HG03196 (cell line): ENCODE measurements around the gene UQCR10.

Source experiments
- ATAC-seq: cut with Tn5 transposase; IDR thresholded peaks from one replicate; pipeline ENCODE4 v1.9.1; 2021; ENCODE audit not compliant: unreplicated experiment

The UQCR10 gene

DNA sequence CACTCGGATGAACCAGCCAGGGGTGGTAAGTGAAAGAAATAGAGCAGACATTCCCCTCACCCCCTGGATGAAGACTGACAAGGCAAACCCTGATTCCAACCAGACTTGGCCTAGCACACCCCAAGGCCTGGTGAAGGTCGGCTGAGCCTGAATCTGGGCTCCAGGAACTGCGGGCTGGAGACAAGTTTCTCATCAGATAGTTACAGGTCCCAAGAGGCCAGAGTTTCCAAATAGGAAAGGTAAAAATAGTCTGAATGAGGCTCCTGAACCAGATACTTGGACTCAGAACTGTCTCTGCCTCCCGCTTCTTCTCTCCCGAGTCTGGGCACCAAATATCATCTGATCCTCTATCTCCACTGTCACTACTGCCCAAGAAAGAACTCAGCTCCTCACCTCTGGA lies 8.2 kb upstream of the UQCR10 start:
- ATAC-seq: no peak

- no peak for ATAC-seq
Observed at GRCh38 chr22:29762263-29762662, 4.9 kb upstream of the UQCR10 start.

- ATAC-seq: no peak
Observed at GRCh38 chr22:29765905-29766631, 1.1 kb upstream of the UQCR10 start.

GRCh38 chr22:29766632-29767170 lies 468 bp upstream of the UQCR10 start, which contains the start of gene ZMAT5:
Gene ZMAT5 (minus strand): TSS chr22:29767007. CDS start chr22:29748544, 18,463 bp downstream.
- peak; percentile 92 for ATAC-seq

- no peak for ATAC-seq
Observed at GRCh38 chr22:29768052-29768693, 1.0 kb downstream of the UQCR10 start.

- ATAC-seq: no peak
Observed at GRCh38 chr22:29769723-29770321, 2.7 kb downstream of the UQCR10 start.

GRCh38 chr22:29772170-29772641 lies 5.0 kb downstream of the UQCR10 start:
- ATAC-seq: no peak

DNA sequence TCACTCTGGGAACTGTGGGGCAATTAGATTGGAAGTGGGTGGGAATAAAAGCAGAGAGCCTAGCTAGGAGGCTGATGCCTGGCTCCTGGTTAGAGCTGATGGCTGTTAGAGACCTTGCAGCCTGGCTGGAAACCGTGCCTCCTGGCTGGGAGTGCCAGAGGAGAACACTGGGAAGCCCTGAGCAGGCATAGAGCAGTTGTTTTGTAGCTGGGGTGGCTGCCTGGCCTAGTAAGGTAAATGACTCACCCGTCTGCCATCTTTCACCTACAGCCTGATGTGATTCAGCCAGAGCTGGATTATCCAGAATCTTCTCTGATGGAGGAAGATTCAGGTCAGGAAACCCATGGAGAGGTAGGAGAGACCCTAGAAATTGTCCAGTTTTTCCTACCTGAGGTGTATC lies 6.1 kb downstream of the UQCR10 start:
- no peak for ATAC-seq

DNA sequence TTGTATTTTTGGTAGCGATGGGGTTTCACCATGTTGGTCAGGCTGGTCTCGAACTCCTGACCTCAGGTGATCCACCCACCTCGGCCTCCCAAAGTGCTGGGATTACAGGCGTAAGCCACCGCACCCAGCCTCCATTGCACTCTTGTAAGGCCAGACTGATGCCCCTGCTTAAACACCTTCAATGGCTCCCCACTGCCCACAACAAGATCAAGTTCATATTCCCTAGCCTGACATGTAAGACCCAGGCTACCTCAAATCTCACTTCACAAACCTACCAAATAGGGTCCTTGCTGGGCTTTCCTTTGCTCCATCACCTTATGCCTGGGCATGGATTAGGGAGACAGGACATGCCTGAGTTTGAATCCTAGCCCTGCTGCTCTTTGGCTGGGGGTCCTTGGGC lies 13.1 kb downstream of the UQCR10 start:
- no peak for ATAC-seq

DNA sequence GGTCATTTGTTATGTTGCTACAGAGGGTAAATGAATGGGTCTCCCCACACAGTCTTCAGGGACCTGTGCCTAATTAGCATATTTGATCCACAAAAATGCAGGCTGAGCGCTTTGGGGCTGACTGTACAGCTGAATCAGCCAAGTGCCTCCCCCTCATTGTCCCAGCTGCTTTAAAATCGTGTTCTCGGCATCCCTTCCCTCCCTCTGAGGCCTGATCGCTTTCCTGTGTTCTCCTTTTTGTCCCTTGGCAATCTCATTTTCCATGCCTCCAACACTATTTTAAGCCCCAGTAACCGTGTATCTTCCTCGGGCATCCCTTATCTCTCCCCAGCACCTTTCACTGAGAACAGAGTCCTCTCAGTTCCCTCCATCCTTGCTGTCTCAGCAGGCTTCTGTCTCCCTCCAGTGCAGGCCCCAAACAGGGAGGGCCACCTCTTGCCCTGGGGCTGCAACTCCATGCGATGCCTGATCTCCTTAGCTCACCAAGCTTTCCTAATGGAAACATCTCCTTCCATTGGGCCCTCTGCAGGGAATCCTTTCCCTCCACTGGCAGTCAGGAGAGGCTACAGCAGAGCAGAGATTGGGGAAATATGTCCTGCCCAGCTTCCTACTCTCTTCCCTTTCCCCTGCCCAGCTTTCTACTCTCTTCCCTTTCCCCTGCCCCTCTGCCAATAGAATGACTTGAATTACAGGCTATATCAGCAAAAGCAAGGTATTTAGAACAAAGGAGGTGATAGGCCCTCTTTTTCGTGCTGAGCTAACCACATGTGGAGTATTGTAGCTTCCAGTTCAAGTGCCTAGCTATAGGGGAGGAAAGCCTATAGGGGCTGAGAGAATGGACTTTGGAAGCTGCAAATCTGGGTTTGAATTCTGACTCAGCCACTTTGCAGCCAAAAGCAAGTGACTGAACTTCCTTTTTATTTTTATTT lies 13.8 kb downstream of the UQCR10 start:
- ATAC-seq: no peak

GRCh38 chr22:29782061-29782845 lies 15.1 kb downstream of the UQCR10 start:
- no peak for ATAC-seq

GRCh38 chr22:29784451-29785361 lies 17.5 kb downstream of the UQCR10 start:
- ATAC-seq: no peak

- no peak for ATAC-seq
Observed at GRCh38 chr22:29786031-29786430, 18.9 kb downstream of the UQCR10 start.

DNA sequence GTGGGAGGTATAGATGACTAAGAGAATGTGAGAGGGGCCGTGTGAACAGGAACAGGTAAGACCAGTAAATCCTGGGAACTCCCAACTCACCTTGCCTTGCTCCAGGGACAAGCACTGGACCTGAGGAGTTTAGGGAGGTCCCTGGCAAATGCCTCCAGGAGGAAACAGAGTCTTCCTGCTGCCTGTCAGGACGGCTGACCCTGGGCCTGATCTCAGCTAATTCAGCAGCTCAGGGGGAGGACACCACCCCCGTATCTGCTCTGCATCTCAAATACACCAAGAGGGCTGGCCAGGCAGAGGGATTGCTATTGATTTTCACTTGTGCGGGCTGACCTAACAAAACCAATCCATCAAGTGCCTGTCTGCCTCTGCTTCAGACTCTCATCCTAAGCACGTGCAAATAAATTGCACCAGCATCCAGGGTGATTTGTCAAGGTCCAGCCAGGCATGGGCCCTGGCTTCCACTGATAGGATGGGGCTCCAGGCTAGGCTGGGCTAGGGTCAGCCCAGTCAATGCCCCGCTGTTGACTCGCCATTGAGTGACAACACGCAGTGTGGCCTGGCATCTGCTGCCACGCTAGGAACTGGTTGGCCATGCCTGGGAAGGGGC lies 20.3 kb downstream of the UQCR10 start:
- no peak for ATAC-seq

DNA sequence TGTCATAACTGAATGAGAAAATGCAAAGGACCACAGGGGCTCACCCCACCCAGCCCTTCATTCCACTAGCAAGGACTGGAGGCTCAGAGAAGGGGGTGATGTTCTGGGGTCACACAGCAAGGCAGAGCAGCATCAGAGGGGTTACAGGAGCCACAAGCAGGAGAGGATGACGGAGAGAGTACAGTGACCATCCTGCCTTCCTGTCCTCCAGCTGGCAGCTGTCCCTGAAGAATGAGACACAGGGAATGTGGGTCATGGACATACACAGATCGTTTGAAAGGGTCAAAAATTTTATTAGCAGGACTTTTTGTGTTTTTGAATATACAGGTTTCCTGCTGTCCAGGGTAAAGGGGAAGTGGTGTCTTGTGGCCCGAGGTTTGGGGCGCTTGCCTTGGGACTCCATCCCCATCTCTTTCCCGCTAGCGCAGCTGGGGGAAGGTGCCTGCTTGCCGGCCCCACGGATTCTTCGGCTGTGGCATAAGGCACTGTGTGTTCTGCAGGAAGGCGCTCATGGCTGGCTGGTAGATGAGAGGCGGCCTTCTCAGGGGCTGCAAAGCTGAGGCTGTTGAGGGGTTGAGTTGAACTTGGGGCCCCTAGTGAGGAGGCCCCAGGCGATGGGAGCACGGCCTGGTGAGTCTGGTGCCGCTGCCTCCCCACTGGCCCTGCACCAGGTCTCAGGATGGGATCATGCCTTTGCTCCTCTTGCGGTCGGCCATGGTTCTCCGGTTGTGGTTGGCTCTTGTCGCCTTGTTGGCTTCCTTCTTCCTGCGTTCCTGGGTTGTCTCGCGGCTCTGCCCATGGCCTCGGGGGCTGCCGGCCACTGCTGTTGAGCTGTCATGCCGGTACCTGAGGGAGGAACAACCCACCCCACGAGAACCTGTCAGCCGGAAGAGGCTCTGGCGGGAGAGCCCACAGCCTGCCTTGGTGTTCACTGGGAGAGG lies 21.4 kb downstream of the UQCR10 start:
- no peak for ATAC-seq

DNA sequence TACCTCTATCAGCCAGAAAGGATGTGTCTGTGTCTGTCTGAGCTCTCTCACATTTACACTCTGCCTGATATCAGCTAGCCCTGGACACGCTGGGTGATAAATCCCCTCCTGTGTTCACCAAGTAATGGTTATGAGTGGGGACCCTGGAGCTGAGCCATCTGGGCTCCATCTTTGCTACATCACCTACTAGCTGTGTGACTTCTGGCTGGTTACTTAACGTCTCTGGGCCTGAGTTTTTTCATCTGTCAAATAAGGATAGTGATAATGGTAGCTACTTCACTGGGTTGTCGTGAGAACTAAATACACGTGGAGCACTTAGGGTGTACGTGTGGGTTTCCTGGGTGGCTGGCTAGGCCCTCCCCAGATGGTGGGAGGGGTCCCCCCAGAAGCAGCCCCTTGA lies 22.9 kb downstream of the UQCR10 start:
- no peak for ATAC-seq

DNA sequence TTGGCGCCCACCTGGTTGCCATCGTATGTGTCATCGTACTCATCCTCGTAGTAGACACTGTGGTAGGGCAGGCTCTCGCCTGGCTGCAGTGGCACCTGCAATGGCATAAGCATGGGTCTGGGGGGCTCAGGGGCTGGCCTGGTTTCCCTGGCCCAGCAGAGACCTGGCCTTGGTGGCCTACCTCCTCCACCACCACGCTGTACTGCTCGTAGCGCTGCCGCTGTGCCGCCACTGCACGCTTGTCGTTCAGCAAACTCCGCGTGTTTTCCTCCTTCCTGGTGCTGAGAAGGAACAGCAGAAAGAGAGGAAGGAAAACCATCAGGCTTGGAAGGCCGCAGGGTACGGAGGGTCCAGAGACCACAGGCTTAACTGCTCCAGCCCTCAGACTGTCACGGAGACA lies 26.2 kb downstream of the UQCR10 start:
- ATAC-seq: no peak
